HG02970 (cell line): Measurements from ENCODE around the gene CCDC137.
"Not testable (repeated sequence)": the region's sequence is repeated elsewhere in the genome, so short reads cannot be mapped to it uniquely, and the experiment has no call there.

Experiments used
- ATAC-seq: cut with Tn5 transposase; IDR thresholded peaks from one replicate; pipeline ENCODE4 v1.9.1; 2021; ENCODE audit warnings: mild to moderate bottlenecking, moderate library complexity, moderate number of reproducible peaks; ENCODE audit not compliant: unreplicated experiment, low FRiP score

The CCDC137 gene, protein sequence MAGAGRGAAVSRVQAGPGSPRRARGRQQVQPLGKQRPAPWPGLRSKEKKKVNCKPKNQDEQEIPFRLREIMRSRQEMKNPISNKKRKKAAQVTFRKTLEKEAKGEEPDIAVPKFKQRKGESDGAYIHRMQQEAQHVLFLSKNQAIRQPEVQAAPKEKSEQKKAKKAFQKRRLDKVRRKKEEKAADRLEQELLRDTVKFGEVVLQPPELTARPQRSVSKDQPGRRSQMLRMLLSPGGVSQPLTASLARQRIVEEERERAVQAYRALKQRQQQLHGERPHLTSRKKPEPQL

DNA sequence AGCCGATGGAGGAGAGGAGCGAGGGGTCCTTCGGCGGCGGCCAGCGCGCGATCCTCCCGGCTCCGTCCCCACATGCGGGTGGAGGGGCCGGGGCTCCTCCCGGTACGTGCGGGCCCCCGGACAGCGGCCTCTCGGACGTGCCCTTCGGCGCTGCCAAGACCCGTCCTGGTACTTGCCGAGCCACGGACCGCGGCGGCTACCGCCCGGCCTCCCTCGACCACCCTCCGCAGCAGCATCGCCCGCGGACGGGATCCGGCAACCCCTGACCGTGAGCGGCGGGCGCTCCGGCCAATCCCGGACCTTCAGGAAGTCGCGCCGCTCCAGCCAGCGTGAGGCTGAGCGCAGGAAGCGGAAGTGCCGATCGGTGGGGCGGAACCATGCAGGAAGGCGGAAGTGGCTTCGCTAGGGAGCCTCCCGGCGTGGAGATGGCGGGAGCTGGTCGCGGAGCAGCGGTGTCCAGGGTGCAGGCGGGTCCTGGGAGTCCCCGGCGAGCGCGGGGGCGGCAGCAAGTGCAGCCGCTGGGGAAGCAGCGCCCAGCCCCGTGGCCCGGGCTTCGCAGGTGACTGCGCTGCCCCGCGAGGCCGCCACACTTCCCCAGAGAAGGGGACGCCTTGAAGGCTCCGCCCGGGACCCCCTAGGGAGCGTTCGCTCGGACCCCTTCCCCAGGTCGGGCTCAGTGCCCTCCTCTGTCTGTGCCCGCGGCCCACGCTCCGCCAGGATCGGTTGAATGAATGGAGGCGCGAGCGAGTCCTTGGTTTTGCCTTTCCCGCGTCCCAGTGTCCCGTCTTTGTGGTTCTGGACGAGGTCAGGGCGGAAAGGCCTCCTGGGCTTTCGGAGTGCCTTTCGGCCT, at the start of gene CCDC137, which contains the start of gene OXLD1:
CCDC137 (plus strand) TSS at position 396 of the 850 bp plus-strand sequence; CDS start at position 426, 30 bp downstream.
OXLD1 (minus strand) TSS at position 264 of the 850 bp plus-strand sequence; CDS start at position 236, 28 bp downstream.
- peak; percentile 86 for ATAC-seq

GRCh38 chr17:81616877-81617276, 49.7 kb upstream of the CCDC137 start:
- no peak for ATAC-seq

DNA sequence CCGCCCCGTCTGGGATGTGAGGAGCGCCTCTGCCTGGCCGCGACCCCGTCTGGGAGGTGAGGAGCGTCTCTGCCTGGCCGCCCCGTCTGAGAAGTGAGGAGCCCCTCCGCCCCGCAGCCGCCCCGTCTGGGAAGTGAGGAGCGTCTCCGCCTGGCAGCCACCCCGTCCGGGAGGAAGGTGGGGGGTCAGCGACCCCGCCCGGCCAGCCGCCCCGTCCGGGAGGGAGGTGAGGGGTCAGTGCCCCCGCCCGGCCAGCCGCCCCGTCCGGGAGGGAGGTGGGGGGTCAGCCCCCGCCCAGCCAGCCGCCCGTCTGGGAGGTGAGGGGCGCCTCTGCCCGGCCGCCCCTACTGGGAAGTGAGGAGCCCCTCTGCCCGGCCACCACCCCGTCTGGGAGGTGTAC, 48.2 kb upstream of the CCDC137 start:
- not testable (repeated sequence) for ATAC-seq

- no peak for ATAC-seq
These were observed 44.9 kb upstream of the CCDC137 start for GRCh38 chr17:81621494-81622130.

GRCh38 chr17:81630274-81630673, 36.3 kb upstream of the CCDC137 start:
- no peak for ATAC-seq

DNA sequence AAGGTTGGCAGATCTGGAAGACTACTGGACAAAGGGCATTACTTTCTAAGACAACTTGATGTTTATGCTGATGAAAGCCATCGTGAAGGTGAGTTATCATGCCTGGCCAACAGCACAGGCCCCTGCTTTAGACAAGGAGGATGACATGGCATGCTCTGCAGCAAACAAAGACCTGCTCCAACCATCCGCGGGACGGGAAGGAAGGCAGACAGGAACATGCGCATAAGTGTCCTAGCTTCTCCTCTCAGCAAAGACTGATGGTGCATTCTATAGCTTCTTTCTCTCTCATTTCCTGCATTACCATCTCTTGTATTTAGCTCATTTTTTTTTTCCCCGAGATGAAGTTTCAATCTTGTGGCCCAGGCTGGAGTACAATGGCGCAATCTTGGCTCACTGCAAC, 35.1 kb upstream of the CCDC137 start:
- ATAC-seq, result no peak

GRCh38 chr17:81635431-81635830, 31.1 kb upstream of the CCDC137 start:
- ATAC-seq, result no peak

DNA sequence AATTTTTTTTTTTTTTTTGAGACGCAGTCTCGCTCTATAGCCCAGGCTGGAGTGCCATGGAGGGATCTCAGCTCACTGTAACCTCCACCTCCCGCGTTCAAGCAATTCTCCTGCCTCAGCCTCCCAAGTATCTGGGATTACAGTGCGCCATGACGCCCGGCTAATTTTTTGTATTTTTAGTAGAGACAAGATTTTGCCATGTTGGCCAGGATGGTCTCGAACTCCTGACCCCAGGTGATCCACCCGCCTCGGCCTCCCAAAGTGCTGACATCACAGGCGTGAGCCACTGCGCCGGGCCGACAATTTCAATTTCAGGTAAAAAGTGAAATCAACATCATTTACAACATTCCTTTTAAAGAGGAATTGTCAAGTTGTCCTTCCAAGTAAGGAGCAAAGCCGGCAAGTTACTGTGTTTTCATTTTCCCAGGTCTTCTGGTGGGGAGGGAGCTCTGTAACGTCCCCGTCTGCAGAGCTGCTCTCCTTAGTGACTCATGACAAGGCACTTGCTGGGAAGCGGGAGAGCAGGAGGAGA, 30.5 kb upstream of the CCDC137 start:
- ATAC-seq, result peak; percentile 9

- peak; percentile 92 for ATAC-seq
These were observed 29.8 kb upstream of the CCDC137 start, which contains the start of the genes NPLOC4 and TSPAN10 for GRCh38 chr17:81636505-81637288. NPLOC4 (minus strand) TSS chr17:81637112; CDS start chr17:81636930, 182 bp downstream. TSPAN10 (plus strand) TSS chr17:81637196; CDS start chr17:81642413, 5,217 bp downstream.

DNA sequence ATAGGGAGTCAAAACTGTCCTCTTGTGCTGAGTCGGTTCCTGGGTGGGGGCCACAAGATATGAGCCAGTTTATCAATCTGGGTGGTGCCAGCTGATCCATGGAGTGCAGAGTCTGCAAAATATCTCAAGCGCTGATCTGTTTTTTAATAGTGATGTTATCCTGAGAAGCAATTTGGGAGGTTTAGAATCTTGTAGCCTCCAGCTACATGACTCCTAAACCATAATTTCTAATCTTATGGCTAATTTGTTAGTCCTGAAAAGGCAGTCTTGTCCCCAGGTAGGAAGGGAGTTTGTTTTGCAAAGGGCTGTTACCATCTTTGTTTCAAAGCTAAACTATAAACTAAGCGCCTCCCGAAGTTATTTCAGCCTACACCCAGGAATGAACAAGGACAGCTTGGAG, 27.9 kb upstream of the CCDC137 start:
- no peak for ATAC-seq

DNA sequence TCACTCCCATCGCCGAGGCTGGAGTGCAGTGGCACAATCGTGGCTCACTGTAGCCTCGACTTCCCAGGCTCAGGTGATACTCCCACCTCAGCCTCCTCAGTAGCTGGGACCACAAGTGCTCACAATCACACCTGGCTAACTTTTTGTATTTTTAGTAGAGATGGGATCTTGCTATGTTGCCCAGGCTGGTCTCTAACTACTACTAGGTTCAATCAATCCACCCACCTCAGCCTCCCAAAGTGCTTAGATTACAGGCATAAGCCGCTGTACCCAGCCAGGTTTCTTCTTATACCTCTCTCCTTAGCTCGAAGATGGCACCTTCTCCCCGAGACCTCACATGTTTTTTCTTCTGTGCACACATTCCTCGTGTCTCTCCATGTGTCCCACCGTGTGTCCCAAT, 26.5 kb upstream of the CCDC137 start:
- no peak for ATAC-seq

- ATAC-seq, result no peak
These were observed 24.6 kb upstream of the CCDC137 start for GRCh38 chr17:81641825-81642489.

GRCh38 chr17:81644496-81644895, 22.0 kb upstream of the CCDC137 start:
- ATAC-seq, result no peak

DNA sequence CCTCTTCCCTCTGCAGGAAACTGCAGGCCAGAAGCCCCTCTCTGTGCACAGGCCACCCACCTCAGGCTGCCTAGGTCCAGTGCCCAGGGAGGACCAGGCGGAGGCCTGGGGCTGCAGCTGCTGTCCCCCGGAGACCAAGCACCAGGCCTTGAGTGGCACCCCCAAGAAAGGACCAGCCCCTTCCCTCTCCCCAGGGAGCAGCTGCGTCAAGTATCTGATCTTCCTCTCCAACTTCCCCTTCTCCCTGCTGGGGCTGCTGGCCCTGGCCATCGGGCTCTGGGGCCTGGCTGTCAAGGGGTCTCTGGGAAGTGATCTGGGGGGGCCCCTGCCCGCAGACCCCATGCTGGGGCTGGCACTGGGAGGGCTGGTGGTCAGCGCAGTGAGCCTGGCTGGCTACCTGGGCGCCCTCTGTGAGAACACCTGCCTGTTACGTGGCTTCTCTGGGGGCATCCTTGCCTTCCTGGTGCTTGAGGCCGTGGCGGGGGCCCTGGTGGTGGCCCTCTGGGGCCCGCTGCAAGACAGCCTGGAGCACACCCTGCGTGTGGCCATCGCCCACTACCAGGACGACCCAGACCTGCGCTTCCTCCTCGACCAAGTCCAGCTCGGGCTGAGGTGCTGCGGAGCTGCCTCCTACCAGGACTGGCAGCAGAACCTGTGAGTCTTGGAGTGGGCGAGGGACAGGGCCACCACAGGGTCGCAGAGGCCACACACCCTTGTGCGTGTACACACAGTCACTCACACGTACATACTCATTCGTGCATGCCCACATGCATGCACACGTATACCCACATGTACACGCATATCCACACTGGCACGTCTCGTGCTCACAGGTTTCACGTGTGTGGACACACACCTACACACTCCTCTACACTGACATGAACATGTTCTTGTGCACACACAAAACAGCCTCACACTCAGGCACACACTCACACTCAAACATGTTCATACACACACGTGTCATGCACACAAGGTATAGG, 21.3 kb upstream of the CCDC137 start:
- no peak for ATAC-seq

- no peak for ATAC-seq
These were observed 19.5 kb upstream of the CCDC137 start for GRCh38 chr17:81646869-81647600.

DNA sequence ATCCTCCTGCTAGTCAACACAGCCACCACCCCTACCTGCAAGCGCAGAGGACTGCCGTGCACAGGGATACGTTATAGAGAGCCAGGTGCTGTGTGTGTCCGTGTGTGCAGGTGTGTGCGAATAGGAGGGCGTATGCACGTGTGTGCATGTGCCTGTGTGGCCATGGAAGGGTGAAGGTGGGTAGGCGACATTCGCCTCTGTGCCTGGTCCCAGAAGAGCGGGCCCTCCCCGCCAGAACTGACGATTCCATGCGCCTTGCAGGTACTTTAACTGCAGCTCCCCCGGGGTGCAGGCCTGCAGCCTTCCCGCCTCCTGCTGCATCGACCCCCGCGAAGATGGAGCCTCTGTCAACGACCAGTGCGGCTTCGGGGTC, 18.9 kb upstream of the CCDC137 start:
- ATAC-seq, result no peak

GRCh38 chr17:81648013-81648706, 18.4 kb upstream of the CCDC137 start:
- ATAC-seq, result no peak
